ENCODE results near the gene EIF2S1. TPM values are rescaled to one million over a fixed set of nuclear protein-coding genes. Genes with fewer than 3 reads are reported as not detected.
A peak's percentile ranks its signal among the peaks of the same experiment; 100 is the strongest.

EIF2S1 gene
- total and polyA plus RNA-seq, 11 donors = 37.6 to 232 (median 91.7) TPM

- ATAC-seq (no peak), DNase-seq (no peak)
- TF ChIP-seq POLR2A (IDR thresholded peaks at IDR 0.05) (no peak), CTCF (IDR thresholded peaks at IDR 0.05) (no peak)
- Histone ChIP-seq H3K36me3 (no peaks in the 10 kb centered on the region), H3K27ac (no peak overlapping the region), H3K9me3 (no peaks in the 10 kb centered on the region), H3K4me3 (no peak overlapping the region), H3K27me3 (peaks cover 0 to 12% (median 0%) of the 10 kb centered on the region in 9 donors), H3K4me1 (peaks cover 0 to 12% (median 4%) of the 10 kb centered on the region in 12 donors)
- WGBS, 4 donors = 81 to 92% (median 89%) methylated on average over 4 of the region's 4 CpGs
- intact Hi-C loops (cut with DNase I) = loop anchor here in 9 of 10 donors (2.0 to 10.0 kb wide), 10 partner anchors 57 to 282 kb away; partner anchors contain the start of genes RDH12 (in 4 of the 9) and TMEM229B (in 2 of the 9)
These were observed 65.5 kb downstream of the EIF2S1 start for GRCh38 chr14:67425608-67426007.

GRCh38 chr14:67426161-67426560 is 66.0 kb downstream of the EIF2S1 start:
- H3K27me3 ChIP-seq = peaks cover 0 to 12% (median 0%) of the 10 kb centered on the region in 9 donors
- peak in 1 of 4 donors; percentile 14 for ATAC-seq
- 44 to 64% (median 54%) methylated on average over 8 of the region's 8 CpGs for WGBS, 4 donors
- H3K4me1 ChIP-seq = peaks cover 0 to 12% (median 4%) of the 10 kb centered on the region in 12 donors
- DNase-seq = peak in 1 of 5 donors; percentile 57
- H3K36me3 ChIP-seq = no peaks in the 10 kb centered on the region
- no peak overlapping the region for H3K27ac ChIP-seq
- no peak for TF ChIP-seq POLR2A (IDR thresholded peaks at IDR 0.05)
- TF ChIP-seq CTCF (IDR thresholded peaks at IDR 0.05) = no peak
- intact Hi-C loops (cut with DNase I) = loop anchor here in 9 of 10 donors (2.0 to 10.0 kb wide), 10 partner anchors 56 to 281 kb away; partner anchors contain the start of genes RDH12 (in 4 of the 9) and TMEM229B (in 2 of the 9)
- no peak overlapping the region for H3K4me3 ChIP-seq
- no peaks in the 10 kb centered on the region for H3K9me3 ChIP-seq

DNA sequence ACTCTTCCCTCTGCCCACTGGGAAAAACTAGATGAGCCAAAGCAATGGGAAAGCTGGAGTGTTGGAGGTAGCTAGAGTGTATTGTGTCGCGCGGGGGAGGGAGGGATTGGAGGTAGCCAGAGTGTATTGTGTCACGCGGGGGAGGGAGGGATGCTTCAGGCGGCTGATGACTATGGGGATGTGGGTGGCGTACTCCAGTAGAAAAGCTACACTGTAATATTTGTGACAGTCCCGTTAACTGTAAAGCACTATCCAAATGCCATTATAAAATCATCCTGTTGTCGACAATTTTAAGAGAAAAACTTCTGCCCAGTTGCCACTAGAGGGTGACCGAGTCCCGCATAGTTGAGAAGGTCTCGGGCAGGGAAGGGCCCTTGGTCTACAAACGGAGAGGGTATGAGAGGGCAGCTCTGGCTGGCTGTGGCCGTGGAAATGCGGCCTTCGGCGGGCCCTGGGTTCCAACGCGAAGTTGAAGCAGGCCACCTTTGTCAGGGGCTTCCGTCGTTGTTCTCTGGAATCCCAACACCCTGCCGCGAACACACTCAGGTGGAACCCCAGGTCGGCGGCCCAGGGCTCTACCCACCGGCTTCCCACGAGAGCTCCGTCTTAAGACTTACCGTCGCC is 67.0 kb downstream of the EIF2S1 start:
- TF ChIP-seq POLR2A (IDR thresholded peaks at IDR 0.05) (no peak), CTCF (IDR thresholded peaks at IDR 0.05) (peak; percentile 66 to 83 (median 77))
- intact Hi-C loops (cut with DNase I) = loop anchor here (1.0 to 10.0 kb wide), 11 partner anchors 55 to 280 kb away; partner anchors contain the start of genes RDH12 (in 4 of the 10) and TMEM229B (in 2 of the 10)
- Histone ChIP-seq H3K9me3 (no peaks in the 10 kb centered on the region), H3K27ac (no peak overlapping the region), H3K4me3 (no peak overlapping the region), H3K4me1 (peaks cover 0 to 12% (median 5%) of the 10 kb centered on the region in 12 donors), H3K36me3 (no peaks in the 10 kb centered on the region), H3K27me3 (peaks cover 0 to 12% (median 0%) of the 10 kb centered on the region in 9 donors)
- DNase-seq = peak; percentile 68 to 80 (median 74)
- WGBS, 4 donors = 28 to 38% (median 32%) methylated on average over 28 to 30 of the region's 30 CpGs
- ATAC-seq = peak; percentile 73 to 92 (median 85)

GRCh38 chr14:67428501-67429031 is 68.4 kb downstream of the EIF2S1 start:
- Histone ChIP-seq H3K4me3 (no peak overlapping the region), H3K9me3 (no peaks in the 10 kb centered on the region), H3K27me3 (peaks cover 0 to 12% (median 0%) of the 10 kb centered on the region in 9 donors), H3K36me3 (no peaks in the 10 kb centered on the region), H3K4me1 (peaks cover 0 to 12% (median 5%) of the 10 kb centered on the region in 12 donors), H3K27ac (no peak overlapping the region)
- TF ChIP-seq POLR2A (IDR thresholded peaks at IDR 0.05) = no peak
- TF ChIP-seq CTCF (IDR thresholded peaks at IDR 0.05) = no peak
- intact Hi-C loops (cut with DNase I) = loop anchor here in 8 of 10 donors (2.0 to 10.0 kb wide), 8 partner anchors 54 to 279 kb away; partner anchors contain the start of genes RDH12 (in 4 of the 8) and TMEM229B (in 2 of the 8)
- DNase-seq (no peak), ATAC-seq (no peak)
- 74 to 84% (median 79%) methylated on average over 7 of the region's 7 CpGs for whole genome bisulfite sequencing, 4 donors

Data from heart left ventricle (tissue), 16 donors.